Amniotic stem cell (primary cell): Measurements from ENCODE around the gene CYP2A6.
"Not testable (repeated sequence)": the region's sequence is repeated elsewhere in the genome, so short reads cannot be mapped to it uniquely, and the experiment has no call there.

Experiments used
- DNase-seq: peaks from one replicate; lab custom pipeline; 2025; lab: John Stamatoyannopoulos, UW

The CYP2A6 gene

DNA sequence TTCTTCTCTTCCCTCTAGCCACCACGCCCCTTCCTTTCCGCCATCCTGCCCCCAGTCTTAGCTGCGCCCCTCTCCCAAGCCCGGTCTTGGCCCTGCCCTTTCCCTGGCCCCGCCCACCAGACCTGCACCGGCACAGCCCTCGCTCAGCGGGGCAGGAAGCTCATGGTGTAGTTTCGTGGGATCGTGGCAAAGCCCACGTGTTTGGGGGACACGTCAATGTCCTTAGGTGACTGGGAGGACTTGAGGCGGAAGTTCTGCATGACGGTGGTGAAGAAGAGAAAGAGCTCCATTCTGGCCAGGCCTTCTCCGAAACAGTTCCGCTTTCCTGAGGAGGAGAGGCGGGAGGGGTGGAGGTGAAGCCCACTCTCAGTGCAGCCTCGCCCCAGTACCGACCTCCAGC lies 6.6 kb downstream of the CYP2A6 start:
- not testable (repeated sequence) for DNase-seq

DNA sequence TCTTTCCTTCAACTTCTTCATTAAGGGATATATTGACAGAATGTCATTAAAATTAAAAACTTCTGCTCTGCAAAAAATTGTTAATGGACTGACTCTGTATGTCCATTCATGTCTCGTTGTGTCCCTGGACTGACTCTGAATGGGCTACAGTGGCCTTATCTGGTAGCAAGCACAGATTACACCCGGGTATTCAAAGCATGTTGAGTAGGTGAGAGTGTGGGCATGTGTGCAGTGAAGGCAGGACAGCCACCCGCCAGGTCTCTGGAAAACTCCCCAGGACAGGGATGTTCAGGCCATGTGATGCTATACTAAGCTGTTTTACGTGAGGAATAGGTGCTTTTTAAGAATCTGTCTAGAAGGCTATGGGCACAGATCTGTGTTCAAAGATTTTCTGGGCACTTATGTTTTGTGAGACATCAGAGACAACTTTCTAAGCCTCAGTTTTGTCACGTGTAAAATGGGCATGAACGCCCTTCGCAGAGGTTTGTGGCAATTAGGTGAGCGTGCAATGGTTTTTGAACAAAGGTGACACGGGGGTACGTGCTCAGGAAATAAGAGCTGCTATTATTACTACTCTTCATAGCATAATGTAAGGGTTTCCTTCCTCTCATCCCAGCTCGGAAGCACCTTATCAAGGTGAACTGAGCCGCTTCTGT lies 7.1 kb downstream of the CYP2A6 start:
- not testable (repeated sequence) for DNase-seq

DNA sequence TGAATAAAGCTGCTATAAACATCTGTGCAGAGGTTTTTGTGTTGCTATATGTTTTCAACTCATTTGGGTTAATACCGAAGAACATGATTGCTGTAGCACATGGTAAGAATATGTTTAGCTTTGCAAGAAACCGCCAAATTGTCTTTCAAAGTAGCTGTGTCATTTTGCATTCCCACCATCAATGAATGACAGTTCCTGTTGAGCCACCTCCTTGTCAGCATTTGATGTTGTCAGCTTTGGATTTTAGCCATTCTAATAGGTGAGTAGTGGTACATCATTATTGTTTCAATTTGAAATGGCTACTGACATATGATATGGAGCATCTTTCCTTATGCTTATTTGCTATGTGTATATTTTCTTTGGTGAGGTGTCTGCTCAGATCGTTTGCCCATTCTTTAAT lies 8.2 kb downstream of the CYP2A6 start:
- DNase-seq, result not testable (repeated sequence)

DNA sequence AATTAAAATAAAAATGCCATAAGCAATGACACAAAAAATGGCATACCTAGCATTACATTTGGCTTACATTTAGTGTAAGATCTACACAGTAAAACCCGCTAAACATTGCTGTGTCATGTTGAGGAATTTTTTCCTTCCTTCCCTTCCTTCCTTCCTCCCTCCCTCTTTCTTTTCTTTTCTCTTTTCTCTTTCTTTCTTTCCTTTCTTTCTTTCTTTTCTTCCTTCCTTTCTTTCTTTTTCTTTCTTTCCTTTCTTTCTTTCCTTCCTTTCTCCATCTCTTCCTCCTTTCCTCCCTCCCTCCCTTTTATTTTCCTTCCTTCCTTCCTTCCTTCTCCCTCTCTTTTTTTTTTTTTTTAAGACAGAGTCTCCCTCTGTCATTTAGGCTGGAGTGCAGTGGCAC lies 11.8 kb downstream of the CYP2A6 start:
- DNase-seq, result not testable (repeated sequence)

DNA sequence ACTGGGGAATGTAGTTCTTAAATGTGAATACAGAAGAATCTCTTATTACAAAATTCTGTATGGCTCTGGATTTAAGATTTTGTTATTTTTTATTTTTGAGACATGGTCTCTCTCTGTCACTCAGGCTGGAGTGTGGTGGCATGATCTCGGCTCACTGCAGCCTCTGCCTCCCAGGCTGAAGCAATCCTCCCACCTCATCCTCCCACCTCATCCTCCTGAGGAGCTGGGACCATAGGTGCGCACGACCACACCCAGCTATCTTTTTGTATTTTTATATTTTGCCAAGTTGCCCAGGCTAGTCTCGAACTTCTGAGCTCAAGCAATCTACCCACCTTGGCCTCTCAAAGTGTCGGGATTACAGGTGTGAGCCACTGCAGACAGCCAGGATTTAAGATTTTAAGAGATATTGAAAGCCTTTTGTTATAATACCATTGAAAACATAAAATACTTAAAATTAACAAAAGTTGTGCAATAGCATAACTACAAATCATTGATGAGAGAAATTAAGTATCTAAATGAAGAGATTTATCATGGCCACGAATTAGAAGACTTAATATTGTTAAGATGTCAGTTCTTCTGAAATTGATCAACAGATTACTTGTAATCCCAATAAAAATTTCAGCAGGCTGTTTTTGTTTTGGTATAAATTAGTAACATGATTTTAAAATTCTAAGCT lies 13.4 kb downstream of the CYP2A6 start:
- no peak for DNase-seq

DNA sequence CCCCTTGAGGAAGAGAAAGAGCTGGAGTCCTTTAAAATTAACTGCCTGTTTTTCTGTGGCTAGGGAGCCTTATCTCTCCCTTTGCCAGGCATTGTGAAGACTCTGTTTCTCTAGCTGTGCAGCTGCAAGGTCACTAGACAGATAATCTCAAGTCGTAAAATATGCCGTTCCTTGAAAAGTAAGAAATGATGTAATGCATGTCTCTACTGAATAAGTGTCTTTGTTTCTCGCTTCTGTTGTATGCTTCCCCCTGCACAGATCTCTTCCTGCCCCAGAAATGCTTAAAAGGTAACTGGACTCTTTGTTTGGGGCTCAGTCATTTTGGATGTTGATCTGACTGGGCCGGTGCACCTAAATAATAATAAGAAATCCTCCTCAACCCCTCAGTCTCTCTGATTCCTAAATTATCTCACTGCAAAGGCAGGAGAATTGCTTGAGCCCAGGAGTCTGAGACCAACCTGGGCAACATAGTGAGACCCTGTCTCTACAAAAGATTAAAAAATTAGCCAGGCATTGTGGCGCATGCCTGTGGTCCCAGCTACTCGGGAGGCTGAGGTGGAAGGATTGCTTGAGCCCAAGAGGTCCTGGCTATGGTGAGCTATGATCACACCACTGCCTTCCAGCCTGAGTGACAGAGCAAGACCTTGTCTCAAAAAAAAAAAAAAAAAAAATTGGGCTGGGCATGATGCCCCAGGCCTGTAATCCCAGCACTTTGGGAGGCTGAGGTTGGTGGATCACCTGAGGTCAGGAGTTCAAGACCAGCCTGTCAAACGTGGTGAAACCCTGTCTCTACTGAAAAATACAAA lies 16.3 kb downstream of the CYP2A6 start:
- DNase-seq, result not testable (repeated sequence)

DNA sequence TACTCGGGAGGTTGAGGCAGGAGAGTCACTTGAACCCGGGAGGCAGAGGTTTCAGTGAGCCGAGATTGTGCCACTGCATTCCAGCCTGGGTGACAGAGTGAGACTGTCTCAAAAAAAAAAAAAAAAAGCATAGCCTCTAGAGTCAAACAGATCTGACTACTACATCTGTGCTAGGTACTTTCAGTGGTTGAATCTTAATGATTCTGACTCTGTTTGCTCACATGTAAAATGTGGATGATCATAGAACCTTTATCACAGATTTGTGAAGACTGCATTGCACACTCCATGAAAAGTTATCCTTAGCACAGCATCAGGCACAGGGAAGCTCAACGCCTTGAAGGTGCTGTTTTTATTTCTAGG lies 17.8 kb downstream of the CYP2A6 start:
- not testable (repeated sequence) for DNase-seq

DNA sequence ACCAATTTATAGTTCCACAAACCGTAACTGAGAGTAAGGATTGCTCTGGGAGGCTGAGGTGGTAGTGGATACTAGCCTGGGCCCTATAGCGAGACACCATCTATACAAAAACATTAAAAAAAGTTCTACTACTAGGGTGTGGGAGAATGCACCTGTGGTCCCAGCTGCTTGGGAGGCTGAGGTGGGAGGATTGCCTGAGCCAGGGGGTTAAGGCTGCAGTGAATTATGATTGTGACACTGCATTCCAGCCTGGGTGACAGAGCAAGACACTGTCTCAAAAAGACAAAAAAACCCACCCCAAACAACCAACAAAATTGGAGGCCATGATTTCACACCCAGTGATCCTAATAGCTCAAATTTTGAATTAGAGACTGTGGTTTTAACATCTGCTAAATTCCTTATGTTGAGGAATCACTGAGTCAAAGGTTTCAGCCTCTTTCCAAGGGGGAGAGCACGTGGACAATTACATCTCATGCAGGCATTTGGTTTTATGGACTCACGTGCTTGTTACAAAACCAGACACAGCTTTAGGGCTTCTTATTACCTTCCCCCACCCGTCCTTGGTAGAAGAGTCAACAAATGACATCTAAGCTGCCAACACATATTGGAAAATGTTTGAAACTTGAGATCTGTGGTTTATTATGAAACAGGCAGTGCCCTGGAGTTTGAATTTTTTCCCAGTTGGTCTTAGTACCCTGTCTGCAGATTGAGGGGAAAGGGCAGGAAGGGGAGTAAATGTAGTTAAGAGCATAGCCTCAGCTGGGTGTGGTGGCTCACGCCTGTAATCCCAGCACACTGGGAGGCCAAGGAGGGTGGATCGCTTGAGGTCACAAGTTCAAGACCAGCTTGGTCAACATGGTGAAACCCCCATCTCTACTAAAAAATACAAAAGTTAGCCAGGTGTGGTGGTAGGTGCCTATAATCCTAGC lies 18.5 kb downstream of the CYP2A6 start:
- peak; percentile 77 for DNase-seq

DNA sequence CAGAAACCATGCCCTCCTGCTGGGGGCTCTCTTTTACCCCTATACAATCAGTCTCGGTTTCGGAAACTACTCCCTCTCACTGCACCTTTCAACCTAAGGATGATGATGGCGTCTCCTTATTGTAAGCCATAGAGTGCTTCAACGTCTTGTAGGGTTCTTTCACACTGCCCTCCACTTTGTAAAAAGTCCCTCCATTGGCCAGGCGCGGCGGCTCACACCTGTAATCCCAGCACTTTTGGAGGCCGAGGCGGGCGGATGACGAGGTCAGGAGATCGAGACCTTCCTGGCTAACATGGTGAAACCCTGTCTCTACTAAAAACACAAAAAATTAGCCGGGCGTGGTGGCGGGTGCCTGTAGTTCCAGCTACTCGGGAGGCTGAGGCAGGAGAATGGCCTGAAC lies 19.5 kb downstream of the CYP2A6 start:
- not testable (repeated sequence) for DNase-seq

DNA sequence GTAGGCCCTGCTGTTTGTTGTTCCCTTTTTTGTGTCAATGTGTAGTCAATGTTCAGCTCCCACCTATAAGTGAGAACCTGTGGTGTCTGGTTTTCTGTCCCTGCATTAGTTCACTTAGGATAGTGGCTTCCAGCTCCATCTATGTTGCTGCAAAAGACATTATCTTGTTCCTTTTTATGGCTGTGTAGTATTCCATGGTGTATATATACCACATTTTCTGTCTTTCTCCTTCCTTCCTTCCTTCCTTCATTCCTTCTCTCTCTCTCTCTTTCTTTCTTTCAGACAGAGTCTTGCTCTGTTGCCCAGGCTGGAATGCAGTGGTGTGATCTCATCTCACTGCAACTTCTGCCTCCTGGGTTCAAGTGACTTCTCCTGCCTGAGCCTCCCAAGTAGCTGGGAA lies 21.0 kb downstream of the CYP2A6 start:
- DNase-seq, result no peak

DNA sequence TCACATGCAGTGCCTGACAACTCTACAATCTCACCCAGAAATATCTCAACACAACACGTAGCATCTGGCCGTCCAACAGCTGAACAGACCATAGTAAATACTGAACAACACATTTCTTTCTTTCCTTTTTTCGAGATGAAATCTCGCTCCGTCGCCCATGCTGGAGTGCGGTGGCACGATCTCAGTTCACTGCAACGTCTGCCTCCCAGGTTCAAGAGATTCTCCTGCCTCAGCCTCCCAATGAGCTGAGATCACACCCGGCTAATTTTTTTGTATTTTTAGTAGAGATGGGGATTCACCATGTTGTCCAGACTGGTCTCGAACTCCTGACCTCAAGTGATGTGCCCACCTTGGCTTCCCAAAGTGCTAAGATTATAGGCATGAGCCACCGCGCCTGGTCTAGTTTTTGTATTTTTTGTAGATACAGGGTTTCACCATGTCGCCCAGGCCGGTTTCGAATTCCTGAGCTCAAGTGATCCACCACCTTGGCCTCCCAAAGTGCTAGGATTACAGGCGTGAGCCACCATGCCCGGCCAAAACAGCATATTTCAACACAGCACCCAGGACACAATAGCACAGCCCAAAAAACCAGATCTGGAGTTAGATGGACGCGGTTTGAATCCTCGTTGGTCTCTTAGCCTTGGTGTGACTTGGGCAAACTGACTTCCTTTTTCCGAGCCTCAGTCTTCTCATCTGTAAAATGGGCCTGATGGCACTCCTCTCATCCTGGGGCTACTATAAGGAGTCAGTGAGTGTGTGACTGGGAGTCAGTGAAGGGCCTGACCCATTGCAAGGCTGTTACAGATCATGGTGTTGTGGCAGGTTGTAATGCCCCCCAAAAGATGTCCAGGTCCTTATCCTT lies 22.6 kb downstream of the CYP2A6 start:
- DNase-seq, result no peak

DNA sequence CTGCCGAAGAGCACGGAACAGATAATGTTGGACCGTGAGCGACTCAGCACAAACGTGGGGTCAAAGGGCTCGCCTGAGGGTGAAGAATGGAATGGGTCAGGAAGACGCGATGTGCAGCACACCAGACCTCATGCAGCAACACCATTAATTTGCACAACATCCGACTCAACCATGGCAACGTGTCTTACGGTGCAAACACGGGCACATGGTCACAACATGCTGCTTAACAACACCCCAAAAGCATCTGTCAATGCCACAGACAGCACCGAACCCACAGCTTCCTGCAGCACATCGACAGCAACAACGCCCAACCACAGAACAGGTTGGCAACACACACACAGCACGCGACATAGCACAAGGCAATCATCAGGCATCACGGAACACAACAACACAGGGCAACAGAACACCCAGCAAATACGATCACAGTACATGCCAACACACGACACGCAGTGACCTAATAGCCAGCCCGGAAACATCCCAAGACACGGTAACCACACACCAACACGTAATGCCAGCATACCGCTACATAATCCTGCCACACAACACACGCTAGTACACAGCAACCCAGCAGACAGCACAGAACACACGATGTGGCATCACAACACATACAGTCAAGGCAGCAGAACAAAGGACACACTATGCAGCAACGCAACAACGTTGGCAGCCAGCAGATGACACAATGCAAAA lies 23.4 kb downstream of the CYP2A6 start:
- not testable (repeated sequence) for DNase-seq

DNA sequence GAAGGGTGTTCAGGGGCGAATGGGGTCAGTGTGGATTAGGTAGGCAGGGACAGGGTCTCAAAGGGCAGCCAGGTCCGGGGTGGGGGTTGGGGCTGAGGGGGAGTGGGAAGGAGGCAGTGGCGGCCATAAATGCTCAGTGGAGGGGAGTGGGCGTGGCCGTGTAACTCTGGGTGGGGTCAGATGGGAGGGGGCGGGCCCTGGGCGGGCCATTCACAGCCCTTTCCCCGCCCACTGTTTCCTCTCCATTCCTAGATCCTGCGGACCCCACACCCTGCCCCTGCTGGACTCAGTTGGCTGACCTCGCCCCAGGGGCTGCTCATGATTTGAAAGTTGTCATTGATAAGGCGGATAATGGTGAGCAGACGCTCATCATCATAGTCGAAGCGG lies 23.9 kb downstream of the CYP2A6 start:
- DNase-seq, result not testable (repeated sequence)

DNA sequence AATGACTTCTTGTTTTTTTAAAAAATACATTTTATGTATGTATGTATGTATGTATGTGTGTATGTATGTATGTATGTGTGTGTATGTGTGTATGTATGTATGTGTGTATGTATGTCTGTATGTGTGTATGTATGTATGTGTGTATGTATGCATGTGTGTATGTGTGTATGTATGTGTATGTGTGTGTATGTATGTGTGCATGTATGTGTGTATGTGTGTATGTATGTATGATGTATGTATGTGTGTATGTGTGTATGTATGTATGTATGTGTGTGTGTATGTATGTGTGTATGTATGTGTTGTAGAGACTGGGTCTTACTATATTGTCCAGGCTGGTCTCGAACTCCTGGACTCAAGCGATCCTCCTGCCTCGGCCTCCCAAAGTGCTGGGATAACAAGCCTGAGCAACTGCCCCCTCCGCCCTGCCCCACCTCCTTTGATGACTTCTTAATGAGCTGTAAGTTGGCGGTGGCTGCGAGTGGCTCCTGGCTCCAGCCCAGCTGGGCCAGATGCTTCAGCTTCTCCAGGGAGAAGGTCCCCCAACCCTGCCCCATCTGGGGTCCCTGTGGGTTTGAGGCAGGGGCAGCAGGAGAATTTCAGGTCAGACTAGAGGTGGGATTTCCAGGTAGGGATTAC lies 24.7 kb downstream of the CYP2A6 start:
- not testable (repeated sequence) for DNase-seq

DNA sequence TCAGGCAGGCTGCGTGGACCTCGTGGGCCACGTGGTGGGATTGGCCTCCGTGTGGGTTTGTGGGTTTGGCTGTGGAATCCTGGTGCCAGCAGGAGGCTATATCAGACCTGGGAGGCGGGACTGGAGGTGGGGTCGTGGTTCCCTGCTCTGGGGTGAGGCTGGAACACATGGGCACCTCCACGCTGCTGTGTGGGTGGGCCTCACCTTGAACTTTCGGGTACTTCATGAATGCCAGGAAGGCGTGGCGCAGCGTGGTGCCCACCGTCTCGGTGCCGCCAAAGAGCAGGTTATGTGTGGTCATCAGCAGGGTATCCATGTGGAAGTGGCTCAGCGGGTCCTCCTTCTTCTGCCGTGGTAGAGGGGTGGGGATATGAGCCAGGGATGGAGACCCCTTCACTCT lies 25.3 kb downstream of the CYP2A6 start:
- DNase-seq, result not testable (repeated sequence)

DNA sequence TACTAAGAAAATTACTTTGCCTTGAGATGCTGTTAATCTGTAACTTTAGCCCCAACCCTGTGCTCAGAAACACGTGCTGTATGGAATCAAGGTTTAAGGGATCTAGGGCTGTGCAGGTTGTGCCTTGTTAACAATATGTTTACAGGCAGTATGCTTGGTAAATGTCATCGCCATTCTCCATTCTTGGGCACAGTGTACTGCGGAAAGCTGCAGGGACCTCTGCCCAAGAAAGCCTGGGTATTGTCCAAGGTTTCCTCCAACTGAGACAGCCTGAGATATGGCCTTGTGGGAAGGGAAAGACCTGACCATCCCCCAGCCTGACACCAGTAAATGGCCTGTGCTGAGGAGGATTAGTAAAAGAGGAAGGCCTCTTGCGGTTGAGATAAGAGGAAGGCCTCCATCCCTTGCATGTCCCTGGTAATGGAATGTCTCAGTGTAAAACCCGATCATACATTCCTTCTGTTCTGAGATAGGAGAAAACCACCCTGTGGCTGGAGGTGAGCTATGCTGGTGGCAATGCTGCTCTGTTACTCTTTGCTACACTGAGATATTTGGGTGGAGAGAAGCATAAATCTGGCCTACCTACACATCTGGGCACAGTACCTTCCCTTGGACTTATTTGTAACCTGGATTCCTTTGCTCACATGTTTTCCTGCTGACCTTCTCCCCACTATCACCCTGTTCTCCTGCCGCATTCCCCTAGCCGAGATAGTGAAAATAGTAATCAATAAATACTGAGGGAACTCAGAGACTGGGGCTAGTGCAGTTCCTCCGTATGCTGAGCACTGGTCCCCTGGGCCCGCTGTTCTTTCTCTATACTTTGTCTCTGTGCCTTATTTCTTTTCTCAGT lies 27.3 kb downstream of the CYP2A6 start:
- not testable (repeated sequence) for DNase-seq

DNA sequence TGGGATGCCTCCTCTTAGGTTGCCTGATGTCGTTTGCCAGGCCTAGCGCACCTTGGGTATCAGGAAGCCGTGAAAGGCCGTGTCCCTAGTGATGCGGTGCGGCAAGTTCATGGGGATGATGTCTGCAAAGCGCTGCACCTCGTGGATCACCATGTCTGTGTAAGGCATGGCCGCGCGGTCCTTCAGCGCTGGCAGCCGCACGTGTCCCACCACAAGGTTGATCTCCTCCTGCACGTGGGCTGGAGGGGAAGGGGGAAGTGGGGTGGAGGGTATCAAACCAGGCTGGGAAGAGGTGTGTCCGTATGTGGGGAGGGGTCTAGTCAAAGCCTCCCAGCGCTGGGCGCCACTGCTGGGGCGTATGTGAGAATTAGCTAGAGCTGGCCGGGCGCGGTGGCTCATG lies 28.1 kb downstream of the CYP2A6 start:
- DNase-seq, result no peak

DNA sequence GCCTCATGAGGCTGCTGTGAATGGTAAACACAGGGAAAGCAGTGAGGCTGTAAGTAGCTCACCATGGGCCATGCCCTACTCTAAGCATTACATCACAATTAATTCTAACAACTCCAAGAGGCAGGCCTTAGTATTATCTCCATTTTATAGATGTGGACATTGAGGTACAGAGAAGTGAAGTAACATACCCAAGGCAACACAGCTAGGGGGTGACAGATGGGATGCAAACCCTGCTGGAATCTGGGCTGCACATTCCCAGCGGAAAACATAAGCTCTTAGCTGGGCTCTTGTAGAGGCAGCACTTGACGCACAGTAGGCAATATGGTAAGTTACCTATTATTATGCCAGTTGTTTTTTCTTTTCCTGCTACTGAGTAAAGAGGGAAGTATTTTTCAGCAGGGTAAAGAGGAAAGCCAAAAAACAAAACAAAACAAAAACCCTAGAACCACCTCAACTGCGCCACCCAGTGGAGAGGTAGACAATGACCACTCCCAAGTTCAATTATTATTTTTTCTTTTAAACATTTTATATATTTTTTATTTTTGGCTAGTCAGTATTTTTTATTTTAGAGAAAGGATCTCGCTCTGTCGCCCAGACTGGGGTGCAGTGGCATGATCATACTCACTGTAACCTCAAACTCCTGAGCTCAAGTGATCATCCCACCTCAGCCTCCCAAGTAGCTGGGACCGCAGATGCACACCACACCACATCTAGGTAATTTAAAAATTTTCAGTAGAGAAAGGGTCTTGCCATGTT lies 30.6 kb downstream of the CYP2A6 start:
- not testable (repeated sequence) for DNase-seq
